IMR-90 (cell line): ENCODE data around the gene TALDO1.

Experiments
- BHLHE40 ChIP-seq: fragments of 150-350 bp; IDR thresholded peaks from 2 replicates; pipeline ENCODE4 v1.6.1; 2016; ENCODE audit warnings: mild to moderate bottlenecking, low read depth, low read length
- MXI1 ChIP-seq: IDR thresholded peaks from 2 replicates; pipeline ENCODE4 v1.6.1; 2012; ENCODE audit warnings: low read depth, mild to moderate bottlenecking, low read length, moderate library complexity, borderline replicate concordance
- POLR2A ChIP-seq: IDR thresholded peaks from 2 replicates; pipeline ENCODE4 v1.6.1; 2012; ENCODE audit warnings: mild to moderate bottlenecking, low read depth, low read length
- RAD21 ChIP-seq: IDR thresholded peaks from 2 replicates; pipeline ENCODE4 v1.6.1; 2012; ENCODE audit warnings: low read length, improper control_type of control experiment
- RFX5 ChIP-seq: IDR thresholded peaks from 2 replicates; pipeline ENCODE4 v1.8.0; 2012; ENCODE audit warnings: low read depth, mild to moderate bottlenecking, low read length, moderate library complexity
- TF ChIP-seq, protein P1 (sequence below): conservative IDR thresholded peaks from 2 replicates; pipeline ENCODE4 v1.5.1; 2012; ENCODE audit warnings: mild to moderate bottlenecking, low read depth, low read length, improper control_type of control experiment

GRCh38 chr11:804599-804964 is 57.3 kb downstream of the TALDO1 start:
- TF ChIP-seq, protein P1, sequence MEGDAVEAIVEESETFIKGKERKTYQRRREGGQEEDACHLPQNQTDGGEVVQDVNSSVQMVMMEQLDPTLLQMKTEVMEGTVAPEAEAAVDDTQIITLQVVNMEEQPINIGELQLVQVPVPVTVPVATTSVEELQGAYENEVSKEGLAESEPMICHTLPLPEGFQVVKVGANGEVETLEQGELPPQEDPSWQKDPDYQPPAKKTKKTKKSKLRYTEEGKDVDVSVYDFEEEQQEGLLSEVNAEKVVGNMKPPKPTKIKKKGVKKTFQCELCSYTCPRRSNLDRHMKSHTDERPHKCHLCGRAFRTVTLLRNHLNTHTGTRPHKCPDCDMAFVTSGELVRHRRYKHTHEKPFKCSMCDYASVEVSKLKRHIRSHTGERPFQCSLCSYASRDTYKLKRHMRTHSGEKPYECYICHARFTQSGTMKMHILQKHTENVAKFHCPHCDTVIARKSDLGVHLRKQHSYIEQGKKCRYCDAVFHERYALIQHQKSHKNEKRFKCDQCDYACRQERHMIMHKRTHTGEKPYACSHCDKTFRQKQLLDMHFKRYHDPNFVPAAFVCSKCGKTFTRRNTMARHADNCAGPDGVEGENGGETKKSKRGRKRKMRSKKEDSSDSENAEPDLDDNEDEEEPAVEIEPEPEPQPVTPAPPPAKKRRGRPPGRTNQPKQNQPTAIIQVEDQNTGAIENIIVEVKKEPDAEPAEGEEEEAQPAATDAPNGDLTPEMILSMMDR, result no peak
- TF ChIP-seq RAD21, result no peak
- TF ChIP-seq POLR2A, result no peak
- TF ChIP-seq MXI1, result no peak
- no peak for TF ChIP-seq RFX5
- TF ChIP-seq BHLHE40, result no peak
